Osteocyte (in vitro differentiated cells): ENCODE data around the gene SRSF6. TPM values are rescaled to one million over a fixed set of nuclear protein-coding genes. Genes with fewer than 3 reads are reported as not detected.

Experiments used
- DNase-seq: peaks from one replicate; pipeline ENCODE4 v3.0.0; 2021; ENCODE audit warnings: mixed read lengths; ENCODE audit not compliant: unreplicated experiment; ENCODE audit errors: extremely low spot score
- H3K27ac Mint-ChIP-seq: one replicate; pipeline ENCODE4 v1.8.0; 2021; ENCODE audit warnings: mild to moderate bottlenecking, mixed read lengths; ENCODE audit not compliant: unreplicated experiment
- H3K27me3 Mint-ChIP-seq: one replicate; pipeline ENCODE4 v1.8.0; 2021; ENCODE audit warnings: mixed read lengths; ENCODE audit not compliant: unreplicated experiment
- H3K36me3 Mint-ChIP-seq: one replicate; pipeline ENCODE4 v1.8.0; 2021; ENCODE audit warnings: mixed read lengths; ENCODE audit not compliant: unreplicated experiment
- H3K4me1 Mint-ChIP-seq: one replicate; pipeline ENCODE4 v1.8.0; 2021; ENCODE audit warnings: mixed read lengths; ENCODE audit not compliant: unreplicated experiment
- H3K4me3 Mint-ChIP-seq: one replicate; pipeline ENCODE4 v1.8.0; 2021; ENCODE audit warnings: mild to moderate bottlenecking, moderate library complexity, mixed read lengths; ENCODE audit not compliant: unreplicated experiment
- H3K9me3 Mint-ChIP-seq: one replicate; pipeline ENCODE4 v1.8.0; 2021; ENCODE audit warnings: mixed read lengths; ENCODE audit not compliant: unreplicated experiment
- CTCF ChIP-seq: fragments of 200-600 bp; sonication (generic); IDR thresholded peaks from 2 replicates; pipeline ENCODE4 v1.5.0; 2021; ENCODE audit warnings: antibody characterized with exemption, mild to moderate bottlenecking, moderate library complexity
- long read RNA-seq: library from polyadenylated mRNA; unstranded; transcript quantifications from one replicate; pipeline ENCODE4 v2.0.0, GENCODE V29; 2021
- total RNA-seq: library from RNA; stranded (reverse); gene quantifications from 2 replicates; pipeline ENCODE4 v1.2.1, GENCODE V29; 2021

SRSF6 gene
- 197 and 200 TPM in 2 replicates for total RNA-seq
- long read RNA-seq, full-length matches to known transcripts: 74 of 100 reads
- long read RNA-seq, partial matches to known transcripts: 8 of 100 reads
- long read RNA-seq, other reads (novel, unspliced or antisense): 18 of 100 reads

DNA sequence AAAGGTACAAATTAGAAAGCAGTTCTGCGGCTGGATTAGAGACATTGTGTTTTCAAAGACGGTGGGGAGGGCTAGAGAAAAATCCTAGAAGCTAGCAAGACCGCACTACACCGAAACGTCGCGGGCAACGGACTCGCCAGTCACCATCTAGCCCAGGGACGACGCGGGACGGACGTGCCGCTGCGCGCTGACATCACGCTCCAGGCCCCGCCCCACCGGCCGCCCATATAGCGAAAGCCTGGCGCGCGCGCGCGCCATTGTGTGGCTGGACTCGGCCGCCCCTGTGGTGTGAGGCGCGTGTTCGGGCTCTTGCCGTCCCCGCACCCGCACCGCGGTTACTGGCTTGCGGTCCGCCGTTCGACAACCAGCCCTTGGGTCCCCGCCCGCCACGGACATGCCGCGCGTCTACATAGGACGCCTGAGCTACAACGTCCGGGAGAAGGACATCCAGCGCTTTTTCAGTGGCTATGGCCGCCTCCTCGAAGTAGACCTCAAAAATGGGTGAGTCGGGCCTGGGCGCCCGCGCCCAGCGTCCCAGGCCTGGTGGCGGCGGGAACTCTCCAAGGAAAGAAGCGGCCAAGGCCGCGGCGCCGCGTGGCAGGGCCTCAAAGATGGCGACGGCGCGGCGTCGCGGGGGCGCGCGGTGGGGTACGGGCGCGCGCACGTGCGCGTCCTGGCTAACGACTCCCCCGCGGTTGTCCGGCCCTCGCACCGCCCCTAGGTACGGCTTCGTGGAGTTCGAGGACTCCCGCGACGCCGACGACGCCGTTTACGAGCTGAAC lies at the start of gene SRSF6:
Gene SRSF6, plus strand, starts transcription at position 257 of the 782 bp plus-strand sequence. Its CDS starts 138 bp downstream, at position 395.
- H3K36me3 Mint-ChIP-seq: peaks cover 34% of the 10 kb centered on the region

GRCh38 chr20:43408848-43409576 lies 48.7 kb upstream of the SRSF6 start:
- Mint-ChIP-seq H3K27me3 (no peaks in the 10 kb centered on the region), H3K9me3 (peaks cover 14% of the 10 kb centered on the region), H3K36me3 (no peaks in the 10 kb centered on the region), H3K27ac (no peak overlapping the region), H3K4me3 (no peak overlapping the region), H3K4me1 (no peaks in the 10 kb centered on the region)
- peak; percentile 39 for TF ChIP-seq CTCF
- no peak for DNase-seq

More for the DNA sequence above, at the start of gene SRSF6:
- no peak for TF ChIP-seq CTCF
- Mint-ChIP-seq H3K9me3 (no peaks in the 10 kb centered on the region), H3K4me1 (peaks cover 40% of the 10 kb centered on the region), H3K4me3 (peak within 1 kb of the TSS; percentile 85), H3K27me3 (peaks cover 10% of the 10 kb centered on the region), H3K27ac (peak within 1 kb of the TSS; percentile 99)
- peak; percentile 97 for DNase-seq

- Mint-ChIP-seq H3K4me3 (no peak overlapping the region), H3K36me3 (no peaks in the 10 kb centered on the region), H3K27ac (no peak overlapping the region), H3K27me3 (no peaks in the 10 kb centered on the region), H3K4me1 (no peaks in the 10 kb centered on the region), H3K9me3 (peaks cover 14% of the 10 kb centered on the region)
- TF ChIP-seq CTCF: no peak
- no peak for DNase-seq
These were observed 48.2 kb upstream of the SRSF6 start for GRCh38 chr20:43409577-43409913.

- Mint-ChIP-seq H3K4me3 (no peak overlapping the region), H3K36me3 (no peaks in the 10 kb centered on the region), H3K4me1 (no peaks in the 10 kb centered on the region), H3K27me3 (no peaks in the 10 kb centered on the region), H3K9me3 (peaks cover 27% of the 10 kb centered on the region), H3K27ac (no peak overlapping the region)
- TF ChIP-seq CTCF: no peak
- DNase-seq: no peak
These were observed 41.9 kb upstream of the SRSF6 start for GRCh38 chr20:43415661-43416430.
